Ovary (tissue), 3 donors: Measurements from ENCODE around the gene LEF1.

Experiments used
- CTCF ChIP-seq, 3 donors: fragments of 450-650 bp in 2 of 3; fragments of 200-600 bp in 1 of 3; IDR thresholded peaks; one replicate each; pipeline versions ENCODE4 v1.5.1 to v1.8.0; 2016 to 2022; ENCODE audit warnings: antibody characterized with exemption in 3 of 3, mild to moderate bottlenecking in 1 of 3
- EP300 ChIP-seq: sonication (generic); formaldehyde crosslinking; IDR thresholded peaks from one replicate; pipeline ENCODE4 v1.6.1; 2017; ENCODE audit warnings: antibody characterized with exemption
- POLR2A ChIP-seq: fragments of 450-650 bp; IDR thresholded peaks from one replicate; pipeline ENCODE4 v1.6.1; 2017; ENCODE audit warnings: antibody characterized with exemption, mild to moderate bottlenecking, moderate library complexity
- donor health status: DM: no; HTN: no; CAD: no.

DNA sequence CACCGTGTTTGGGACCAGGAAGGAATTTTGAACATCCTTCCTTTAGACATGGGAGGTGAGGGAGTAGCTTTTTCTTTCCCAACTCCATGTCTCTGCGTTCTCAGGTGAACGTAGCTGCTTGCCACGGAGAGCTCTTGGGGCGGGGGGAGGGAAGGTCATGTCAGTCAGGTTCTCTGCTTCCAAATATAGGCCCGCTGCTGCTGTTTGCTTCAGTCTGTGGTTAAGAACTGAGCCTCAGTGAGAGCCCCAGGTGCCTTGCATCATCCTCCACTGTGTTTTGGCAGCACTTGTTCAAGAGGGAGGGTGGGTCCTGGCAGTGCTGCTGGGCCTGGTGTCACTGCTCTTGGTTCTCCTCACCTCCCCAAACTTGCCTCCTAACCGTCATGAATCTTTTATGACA is 132.5 kb downstream of the LEF1 start:
- no peak for TF ChIP-seq CTCF (IDR thresholded peaks at IDR 0.05)
- TF ChIP-seq POLR2A = no peak
- no peak for TF ChIP-seq EP300
